Left lung (tissue), 10 donors: Measurements from ENCODE around the gene HTR3B. TPM values are rescaled to one million over a fixed set of nuclear protein-coding genes. Genes with fewer than 3 reads are reported as not detected.

Experiments used
- ATAC-seq: fragments of 200-7000 bp; cut with Tn5 transposase; one replicate; pipeline ENCODE4 v1.9.1; 2020; ENCODE audit warnings: moderate library complexity
- DNase-seq, 4 donors: peaks; one replicate each; pipeline ENCODE4 v3.0.0-alpha.2; 2013 to 2020
- H3K27ac ChIP-seq, 2 donors: fragments of 200-600 bp; sonication (generic) in 1 of 2; one replicate each; pipeline versions ENCODE4 v1.5.0 to v1.8.0; 2020 to 2021
- H3K27me3 ChIP-seq, 2 donors: fragments of 200-600 bp; sonication (generic) in 1 of 2; one replicate each; pipeline versions ENCODE4 v1.5.0 to v1.8.0; 2020 to 2021
- H3K36me3 ChIP-seq, 2 donors: fragments of 200-600 bp; sonication (generic) in 1 of 2; one replicate each; pipeline versions ENCODE4 v1.5.0 to v1.8.0; 2020 to 2021
- H3K4me1 ChIP-seq, 2 donors: fragments of 200-600 bp; one replicate each; pipeline ENCODE4 v1.8.0; 2021
- H3K4me3 ChIP-seq, 2 donors: fragments of 200-600 bp; sonication (generic) in 1 of 2; one replicate each; pipeline versions ENCODE4 v1.5.0 to v1.8.0; 2020 to 2021; ENCODE audit warnings: mild to moderate bottlenecking in 1 of 2
- H3K9me3 ChIP-seq, 2 donors: fragments of 200-600 bp; sonication (generic) in 1 of 2; one replicate each; pipeline versions ENCODE4 v1.5.0 to v1.8.0; 2020 to 2021
- intact Hi-C, 2 donors: fragments of 100-400 bp; cut with DNase I; formaldehyde crosslinking; loops; one replicate each; pipeline versions ENCODE4 v1.11.2 to v1.14.2; 2022
- polyA plus RNA-seq, 6 donors: library from polyadenylated mRNA; unstranded; fragments of 120-200 nt; gene quantifications; one replicate each; pipeline ENCODE4 v1.2.1, GENCODE V29; 2013; ENCODE audit not compliant: insufficient read length in 6 of 6
- total RNA-seq, 2 donors: library from RNA; stranded (reverse); fragmentation: NEBNext Ultra II Directional; extraction: Animal tissue kit (Norgen Biotek cat#: 25700); gene quantifications; one replicate each; pipeline ENCODE4 v1.2.1, GENCODE V29; 2021
- TF ChIP-seq, protein P1 (sequence below), 2 donors: fragments of 200-600 bp; sonication (generic) in 1 of 2; IDR thresholded peaks; one replicate each; pipeline versions ENCODE4 v1.5.0 to v1.8.0; 2021; ENCODE audit warnings: antibody characterized with exemption in 2 of 2
- donor health status: DM: no; HTN: yes; CAD: no.
- donor health status: DM: no; HTN: no; CAD: no.

The HTR3B gene
- total and polyA plus RNA-seq, 8 donors: 0.10 to 0.21 (median 0.15) TPM; not detected in 2

DNA sequence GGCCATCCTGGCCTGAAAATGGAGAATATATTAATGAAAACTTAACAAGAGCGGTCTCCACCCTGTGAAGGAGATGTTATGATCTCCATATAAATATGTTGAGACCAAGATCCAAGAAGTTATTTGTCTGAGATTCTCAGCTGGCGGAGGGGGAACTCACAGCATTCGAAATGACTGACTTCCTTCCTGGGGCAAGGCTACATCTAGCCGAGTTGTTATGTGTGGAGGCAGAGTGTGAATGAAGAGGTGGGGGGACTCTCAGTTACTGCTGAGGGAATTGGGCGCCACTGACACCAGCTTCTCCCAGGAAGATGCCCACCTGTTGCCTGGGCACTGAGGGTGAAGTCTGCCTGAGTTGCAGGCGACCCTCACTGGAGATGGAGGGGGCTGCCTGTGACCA is 76.2 kb downstream of the HTR3B start:
- Histone ChIP-seq H3K27ac (no peak overlapping the region), H3K36me3 (no peaks in the 10 kb centered on the region), H3K27me3 (peaks cover 0 to 22% of the 10 kb centered on the region in 2 donors), H3K4me1 (no peaks in the 10 kb centered on the region), H3K9me3 (no peaks in the 10 kb centered on the region), H3K4me3 (no peak overlapping the region)
- DNase-seq (no peak), ATAC-seq (no peak)
- TF ChIP-seq, protein P1, sequence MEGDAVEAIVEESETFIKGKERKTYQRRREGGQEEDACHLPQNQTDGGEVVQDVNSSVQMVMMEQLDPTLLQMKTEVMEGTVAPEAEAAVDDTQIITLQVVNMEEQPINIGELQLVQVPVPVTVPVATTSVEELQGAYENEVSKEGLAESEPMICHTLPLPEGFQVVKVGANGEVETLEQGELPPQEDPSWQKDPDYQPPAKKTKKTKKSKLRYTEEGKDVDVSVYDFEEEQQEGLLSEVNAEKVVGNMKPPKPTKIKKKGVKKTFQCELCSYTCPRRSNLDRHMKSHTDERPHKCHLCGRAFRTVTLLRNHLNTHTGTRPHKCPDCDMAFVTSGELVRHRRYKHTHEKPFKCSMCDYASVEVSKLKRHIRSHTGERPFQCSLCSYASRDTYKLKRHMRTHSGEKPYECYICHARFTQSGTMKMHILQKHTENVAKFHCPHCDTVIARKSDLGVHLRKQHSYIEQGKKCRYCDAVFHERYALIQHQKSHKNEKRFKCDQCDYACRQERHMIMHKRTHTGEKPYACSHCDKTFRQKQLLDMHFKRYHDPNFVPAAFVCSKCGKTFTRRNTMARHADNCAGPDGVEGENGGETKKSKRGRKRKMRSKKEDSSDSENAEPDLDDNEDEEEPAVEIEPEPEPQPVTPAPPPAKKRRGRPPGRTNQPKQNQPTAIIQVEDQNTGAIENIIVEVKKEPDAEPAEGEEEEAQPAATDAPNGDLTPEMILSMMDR (IDR thresholded peaks at IDR 0.05): no peak
- intact Hi-C loops: no loop called here

DNA sequence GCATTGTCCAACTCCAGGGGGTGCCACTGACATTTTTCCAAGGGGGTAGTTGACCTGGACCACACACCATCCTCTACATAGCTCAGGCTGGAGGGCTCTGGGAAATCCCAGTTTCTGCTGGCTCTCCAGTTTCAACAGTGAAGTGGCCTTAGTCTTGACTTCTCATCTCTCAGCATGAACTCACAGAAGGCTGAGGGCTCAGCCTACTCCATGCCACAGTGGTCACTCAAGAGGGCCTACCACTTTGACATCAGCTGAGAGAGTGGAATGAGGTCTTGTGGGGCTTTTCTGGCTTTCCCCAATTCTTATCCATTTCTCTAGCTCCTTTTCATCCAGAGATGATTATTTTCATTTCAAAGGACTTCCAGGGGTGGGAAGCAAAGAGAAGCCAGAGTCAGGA is 77.7 kb downstream of the HTR3B start:
- TF ChIP-seq, protein P1 (IDR thresholded peaks at IDR 0.05): no peak
- no peaks in the 10 kb centered on the region for H3K9me3 ChIP-seq
- no peak overlapping the region for H3K27ac ChIP-seq
- peaks cover 0 to 29% of the 10 kb centered on the region in 2 donors for H3K27me3 ChIP-seq
- DNase-seq (no peak), ATAC-seq (no peak)
- H3K36me3 ChIP-seq: no peaks in the 10 kb centered on the region
- H3K4me3 ChIP-seq: no peak overlapping the region
- intact Hi-C loops: no loop called here
- no peaks in the 10 kb centered on the region for H3K4me1 ChIP-seq

DNA sequence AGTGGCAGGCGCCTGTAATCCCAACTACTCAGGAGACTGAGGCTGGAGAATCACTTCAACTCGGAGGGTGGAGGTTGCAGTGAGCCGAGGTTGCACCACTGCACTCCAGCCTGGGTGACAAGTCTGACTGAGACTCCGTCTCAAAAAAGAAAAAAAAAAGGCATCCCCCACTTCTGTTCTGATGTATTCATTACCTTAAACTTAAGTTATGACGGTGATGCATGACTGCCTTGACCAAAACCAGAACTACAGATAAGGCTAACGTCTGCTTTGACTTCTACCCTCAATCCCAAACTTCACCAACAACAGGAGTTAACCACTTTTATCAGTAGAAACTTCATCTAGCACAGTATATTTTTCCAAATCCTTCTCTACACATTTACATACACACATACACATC is 80.2 kb downstream of the HTR3B start:
- Histone ChIP-seq H3K36me3 (no peaks in the 10 kb centered on the region), H3K27ac (no peak overlapping the region), H3K4me3 (no peak overlapping the region), H3K4me1 (no peaks in the 10 kb centered on the region), H3K27me3 (peaks cover 0 to 15% of the 10 kb centered on the region in 2 donors), H3K9me3 (no peaks in the 10 kb centered on the region)
- DNase-seq: no peak
- intact Hi-C loops: no loop called here
- ATAC-seq: no peak
- TF ChIP-seq, protein P1 (IDR thresholded peaks at IDR 0.05): no peak

DNA sequence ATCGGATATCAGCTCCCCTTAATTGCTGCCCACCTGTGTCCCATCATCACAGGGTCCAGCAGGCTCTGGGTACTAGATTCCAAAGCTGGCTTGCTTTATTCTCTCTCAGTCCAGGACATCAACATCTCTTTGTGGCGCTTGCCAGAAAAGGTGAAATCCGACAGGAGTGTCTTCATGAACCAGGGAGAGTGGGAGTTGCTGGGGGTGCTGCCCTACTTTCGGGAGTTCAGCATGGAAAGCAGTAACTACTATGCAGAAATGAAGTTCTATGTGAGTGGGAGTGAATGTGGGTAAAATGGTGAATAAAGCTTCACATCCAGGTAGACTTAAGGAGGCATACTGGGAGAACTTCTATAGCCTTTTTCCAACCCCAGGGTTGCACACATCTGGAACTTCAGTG is 81.3 kb downstream of the HTR3B start:
- no peak for ATAC-seq

DNA sequence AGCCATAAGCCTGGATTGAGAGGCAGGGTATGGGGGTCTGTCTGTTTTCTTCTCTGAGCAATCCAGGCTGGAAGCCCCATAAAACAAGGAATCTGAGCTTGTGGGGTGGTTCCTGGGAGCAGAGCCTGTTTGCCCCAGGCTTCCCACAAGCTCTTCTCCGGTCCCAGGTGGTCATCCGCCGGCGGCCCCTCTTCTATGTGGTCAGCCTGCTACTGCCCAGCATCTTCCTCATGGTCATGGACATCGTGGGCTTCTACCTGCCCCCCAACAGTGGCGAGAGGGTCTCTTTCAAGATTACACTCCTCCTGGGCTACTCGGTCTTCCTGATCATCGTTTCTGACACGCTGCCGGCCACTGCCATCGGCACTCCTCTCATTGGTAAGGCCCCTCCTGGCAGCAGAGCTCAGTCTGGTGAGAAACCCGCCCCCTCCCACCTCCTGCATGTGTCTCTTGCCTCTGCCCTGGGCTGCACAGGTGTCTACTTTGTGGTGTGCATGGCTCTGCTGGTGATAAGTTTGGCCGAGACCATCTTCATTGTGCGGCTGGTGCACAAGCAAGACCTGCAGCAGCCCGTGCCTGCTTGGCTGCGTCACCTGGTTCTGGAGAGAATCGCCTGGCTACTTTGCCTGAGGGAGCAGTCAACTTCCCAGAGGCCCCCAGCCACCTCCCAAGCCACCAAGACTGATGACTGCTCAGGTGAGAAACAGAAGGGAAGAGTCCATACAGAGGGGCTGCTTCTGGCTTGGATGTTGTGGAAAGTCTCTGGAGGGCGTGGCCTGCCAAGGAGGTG is 82.0 kb downstream of the HTR3B start:
- Histone ChIP-seq H3K27me3 (peaks cover 0 to 29% of the 10 kb centered on the region in 2 donors), H3K4me3 (no peak overlapping the region), H3K27ac (no peak overlapping the region), H3K36me3 (no peaks in the 10 kb centered on the region), H3K9me3 (no peaks in the 10 kb centered on the region), H3K4me1 (no peaks in the 10 kb centered on the region)
- no peak for DNase-seq
- no peak for ATAC-seq
- TF ChIP-seq, protein P1 (IDR thresholded peaks at IDR 0.05): no peak
- intact Hi-C loops: no loop called here

More for the DNA sequence above, 81.3 kb downstream of the HTR3B start:
- Histone ChIP-seq H3K4me3 (no peak overlapping the region), H3K27me3 (peaks cover 0 to 23% of the 10 kb centered on the region in 2 donors), H3K4me1 (no peaks in the 10 kb centered on the region), H3K27ac (no peak overlapping the region), H3K36me3 (no peaks in the 10 kb centered on the region), H3K9me3 (no peaks in the 10 kb centered on the region)
- no peak for DNase-seq
- intact Hi-C loops: no loop called here
- TF ChIP-seq, protein P1 (IDR thresholded peaks at IDR 0.05): no peak
